Measurements from ENCODE around the gene MAPK1. TPM values are rescaled to one million over a fixed set of nuclear protein-coding genes. Genes with fewer than 3 reads are reported as not detected.
"Not testable (repeated sequence)": the region's sequence is repeated elsewhere in the genome, so short reads cannot be mapped to it uniquely, and the experiment has no call there.

The MAPK1 gene
- total RNA-seq, 1 donor from 2014 or later, result 150 TPM

DNA sequence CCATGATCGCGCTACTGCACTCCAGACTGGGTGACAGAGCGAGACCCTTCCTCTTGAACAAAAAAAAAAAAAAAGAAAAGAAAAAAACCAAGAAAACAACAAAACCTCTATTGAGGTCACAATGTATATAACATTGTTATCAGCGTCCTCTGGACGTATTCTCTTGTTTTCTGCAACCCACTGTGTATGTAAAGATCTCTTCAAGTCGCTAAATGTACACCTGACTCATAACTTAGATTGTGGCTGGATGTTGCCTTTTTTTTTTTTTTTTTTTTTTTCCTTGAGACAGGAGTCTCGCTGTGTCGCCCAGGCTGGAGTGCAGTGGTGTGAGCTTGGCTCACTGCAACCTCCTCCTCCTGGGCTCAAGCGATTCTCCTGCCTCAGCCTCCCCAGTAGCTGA lies 130.5 kb downstream of the MAPK1 start:
- intact Hi-C loops (cut with micrococcal nuclease), result loop anchor here (5.0 to 10.0 kb wide), 2 partner anchors 58 to 80 kb away; no protein-coding TSS in a partner anchor

DNA sequence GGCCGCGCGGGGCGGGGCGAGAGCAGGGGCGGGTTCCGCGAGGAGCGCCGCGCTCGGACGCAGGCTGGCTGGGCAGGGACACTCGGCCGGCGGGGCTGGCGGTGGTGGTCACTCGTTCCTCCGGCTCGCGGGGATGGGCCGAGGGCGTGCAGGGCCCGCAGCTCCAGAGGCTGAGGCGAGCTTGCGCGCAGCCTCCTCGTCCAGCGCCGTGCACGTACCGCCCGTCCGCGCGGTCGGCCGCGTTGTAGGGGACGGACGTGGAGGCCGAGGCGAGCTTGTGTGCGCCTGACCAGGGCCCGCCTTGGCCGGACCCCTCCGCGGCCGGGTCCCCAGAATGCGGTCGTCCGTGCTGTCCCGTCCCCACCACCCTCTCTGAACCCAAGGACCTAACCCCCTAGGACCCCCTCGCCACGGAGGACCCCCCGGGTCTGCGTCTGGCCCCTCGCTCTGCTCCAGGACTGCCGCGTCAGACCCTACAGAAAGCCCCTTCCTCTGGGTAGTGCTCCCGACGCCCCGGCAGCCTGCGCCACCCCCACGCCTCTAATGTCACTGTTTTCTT lies 131.3 kb downstream of the MAPK1 start:
- Mint-ChIP-seq H3K4me1 (ENCODE audit: low read depth) (peaks cover 18% of the 10 kb centered on the region), H3K36me3 (ENCODE audit: low read depth) (peaks cover 4% of the 10 kb centered on the region), H3K9me3 (no peaks in the 10 kb centered on the region), H3K4me3 (ENCODE audit: low read depth) (no peak overlapping the region), H3K27me3 (ENCODE audit: low read depth) (peaks cover 11% of the 10 kb centered on the region), H3K27ac (no peak overlapping the region)
- intact Hi-C loops (cut with micrococcal nuclease), result loop anchor here (5.0 to 10.0 kb wide), 2 partner anchors 59 to 81 kb away; no protein-coding TSS in a partner anchor
- DNase-seq (ENCODE audit: low spot score), result no peak

More for the DNA sequence above, 130.5 kb downstream of the MAPK1 start:
- peaks cover 4% of the 10 kb centered on the region for H3K36me3 Mint-ChIP-seq (ENCODE audit: low read depth)
- peaks cover 18% of the 10 kb centered on the region for H3K4me1 Mint-ChIP-seq (ENCODE audit: low read depth)
- H3K9me3 Mint-ChIP-seq, result no peaks in the 10 kb centered on the region
- DNase-seq (ENCODE audit: low spot score), result no peak
- H3K27me3 Mint-ChIP-seq (ENCODE audit: low read depth), result peaks cover 14% of the 10 kb centered on the region
- no peak overlapping the region for H3K4me3 Mint-ChIP-seq (ENCODE audit: low read depth)
- H3K27ac Mint-ChIP-seq, result no peak overlapping the region

DNA sequence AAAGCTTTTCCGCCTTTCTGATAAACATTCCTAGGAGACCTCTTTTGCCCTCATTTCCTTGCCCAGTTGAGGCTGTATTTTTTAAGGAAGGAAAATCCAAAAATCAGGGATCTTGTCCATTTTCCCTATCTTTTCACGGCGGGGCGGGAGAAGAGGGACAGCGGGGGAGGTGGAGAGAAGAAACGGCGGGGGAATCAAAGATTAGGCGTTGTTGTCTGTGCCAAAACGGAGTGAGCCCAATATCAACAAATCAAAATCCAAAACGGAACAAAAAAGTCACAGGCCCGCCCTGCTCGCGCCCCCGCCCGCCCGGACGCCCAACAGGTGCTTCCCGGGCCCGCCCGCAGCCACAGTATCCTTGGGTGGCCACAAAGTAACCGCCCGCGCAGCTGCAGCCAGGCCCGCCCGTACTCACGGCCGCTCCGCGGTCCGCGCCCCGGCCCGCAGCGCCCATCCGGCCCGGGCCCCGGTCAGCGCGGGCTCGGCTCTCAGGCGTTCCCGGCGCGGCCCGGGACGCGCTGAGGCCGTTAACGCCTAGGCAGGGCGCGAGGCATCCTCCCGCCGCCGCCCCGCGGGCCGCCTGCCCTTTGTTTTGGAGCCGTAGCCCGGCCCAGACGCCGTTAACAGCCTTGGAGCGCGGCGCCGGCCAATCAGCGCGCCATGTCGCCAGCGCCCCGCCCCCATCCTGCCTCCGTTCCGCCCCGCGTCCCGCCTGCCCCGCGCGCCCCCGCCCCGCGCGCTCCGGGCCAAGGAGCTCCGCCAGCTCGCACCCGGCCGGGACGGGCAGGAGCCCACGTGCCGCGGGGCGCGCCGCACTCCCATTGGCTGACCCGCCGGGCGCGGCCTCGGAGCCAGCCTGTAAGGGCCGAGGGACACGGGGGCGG lies 132.0 kb downstream of the MAPK1 start, which contains the start of gene YPEL1:
Gene YPEL1 (minus strand): TSS at position 595 of the 884 bp plus-strand sequence. CDS start 25,050 bp downstream, outside the sequence.
- intact Hi-C loops (cut with micrococcal nuclease), result loop anchor here (2.0 to 10.0 kb wide), 3 partner anchors 59 to 131 kb away; partner anchors contain the start of gene MAPK1
- Mint-ChIP-seq H3K27ac (peak within 1 kb of the TSS; percentile 84), H3K4me1 (ENCODE audit: low read depth) (peaks cover 18% of the 10 kb centered on the region), H3K9me3 (no peaks in the 10 kb centered on the region), H3K27me3 (ENCODE audit: low read depth) (peaks cover 10% of the 10 kb centered on the region), H3K36me3 (ENCODE audit: low read depth) (peaks cover 4% of the 10 kb centered on the region), H3K4me3 (ENCODE audit: low read depth) (peak within 1 kb of the TSS; percentile 86)
- peak; percentile 96 for DNase-seq (ENCODE audit: low spot score)

DNA sequence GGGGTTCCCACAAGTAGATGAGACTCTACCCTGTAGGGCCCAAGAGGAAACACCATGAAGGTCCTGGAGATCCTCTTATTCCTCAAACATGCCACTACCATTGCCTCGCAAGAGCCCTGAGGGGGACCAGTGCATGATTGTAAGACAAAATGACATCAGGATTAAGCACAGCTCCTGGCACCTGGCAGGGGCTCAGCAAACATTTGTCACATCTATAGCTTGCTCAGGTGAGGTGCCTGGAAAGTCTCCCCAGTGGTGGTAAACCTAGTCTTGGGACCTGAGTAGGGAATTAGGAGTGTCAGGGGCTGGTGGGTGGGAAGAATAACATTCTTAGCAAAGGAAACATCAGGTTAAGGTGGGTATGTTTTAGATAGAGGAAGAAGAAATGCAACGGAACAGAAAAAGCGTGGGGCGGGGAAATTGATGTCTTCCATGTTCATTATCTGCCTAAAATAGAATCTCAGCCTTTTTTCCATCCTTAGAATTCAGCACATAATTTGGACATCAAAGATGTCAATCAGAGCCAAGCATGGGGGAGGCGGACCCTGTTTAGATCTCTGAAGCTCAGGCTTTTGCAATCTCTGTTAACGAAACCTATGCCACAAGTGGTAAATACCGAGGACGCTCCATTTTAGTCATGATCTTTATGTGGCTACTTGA lies 132.8 kb downstream of the MAPK1 start:
- Mint-ChIP-seq H3K36me3 (ENCODE audit: low read depth) (peaks cover 4% of the 10 kb centered on the region), H3K27me3 (ENCODE audit: low read depth) (peaks cover 7% of the 10 kb centered on the region), H3K4me1 (ENCODE audit: low read depth) (peaks cover 18% of the 10 kb centered on the region), H3K9me3 (no peaks in the 10 kb centered on the region), H3K4me3 (ENCODE audit: low read depth) (peak overlapping the region; percentile 86), H3K27ac (peak overlapping the region; percentile 84)
- DNase-seq (ENCODE audit: low spot score), result no peak
- intact Hi-C loops (cut with micrococcal nuclease), result loop anchor here (2.0 to 10.0 kb wide), 3 partner anchors 60 to 132 kb away; partner anchors contain the start of gene MAPK1

DNA sequence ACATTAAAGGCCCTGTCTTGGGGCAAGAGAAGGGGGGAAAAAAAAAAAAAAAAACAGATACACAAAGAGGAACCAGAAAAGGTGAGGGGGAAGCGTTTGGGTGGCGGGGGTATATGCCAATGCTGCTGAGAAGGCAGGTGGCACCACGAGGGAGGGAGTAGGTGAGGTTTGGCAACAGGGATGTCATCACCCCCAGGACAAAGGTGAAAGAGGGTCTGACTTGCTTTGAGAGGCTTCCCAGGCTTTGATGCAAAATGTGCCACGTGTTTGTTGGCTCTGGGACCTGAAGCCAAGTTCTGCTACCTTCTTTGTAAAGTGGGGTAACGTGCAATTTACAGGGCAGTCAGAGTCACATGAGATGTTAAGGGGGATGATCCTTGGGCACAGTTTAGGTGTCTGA lies 135.9 kb downstream of the MAPK1 start:
- H3K27ac Mint-ChIP-seq, result no peak overlapping the region
- no peaks in the 10 kb centered on the region for H3K9me3 Mint-ChIP-seq
- H3K27me3 Mint-ChIP-seq (ENCODE audit: low read depth), result peaks cover 2% of the 10 kb centered on the region
- H3K4me3 Mint-ChIP-seq (ENCODE audit: low read depth), result no peak overlapping the region
- peaks cover 4% of the 10 kb centered on the region for H3K36me3 Mint-ChIP-seq (ENCODE audit: low read depth)
- peaks cover 21% of the 10 kb centered on the region for H3K4me1 Mint-ChIP-seq (ENCODE audit: low read depth)
- DNase-seq (ENCODE audit: low spot score), result no peak
- intact Hi-C loops (cut with micrococcal nuclease), result loop anchor here (10.0 kb wide), 1 partner anchor 63 kb away; no protein-coding TSS in a partner anchor

DNA sequence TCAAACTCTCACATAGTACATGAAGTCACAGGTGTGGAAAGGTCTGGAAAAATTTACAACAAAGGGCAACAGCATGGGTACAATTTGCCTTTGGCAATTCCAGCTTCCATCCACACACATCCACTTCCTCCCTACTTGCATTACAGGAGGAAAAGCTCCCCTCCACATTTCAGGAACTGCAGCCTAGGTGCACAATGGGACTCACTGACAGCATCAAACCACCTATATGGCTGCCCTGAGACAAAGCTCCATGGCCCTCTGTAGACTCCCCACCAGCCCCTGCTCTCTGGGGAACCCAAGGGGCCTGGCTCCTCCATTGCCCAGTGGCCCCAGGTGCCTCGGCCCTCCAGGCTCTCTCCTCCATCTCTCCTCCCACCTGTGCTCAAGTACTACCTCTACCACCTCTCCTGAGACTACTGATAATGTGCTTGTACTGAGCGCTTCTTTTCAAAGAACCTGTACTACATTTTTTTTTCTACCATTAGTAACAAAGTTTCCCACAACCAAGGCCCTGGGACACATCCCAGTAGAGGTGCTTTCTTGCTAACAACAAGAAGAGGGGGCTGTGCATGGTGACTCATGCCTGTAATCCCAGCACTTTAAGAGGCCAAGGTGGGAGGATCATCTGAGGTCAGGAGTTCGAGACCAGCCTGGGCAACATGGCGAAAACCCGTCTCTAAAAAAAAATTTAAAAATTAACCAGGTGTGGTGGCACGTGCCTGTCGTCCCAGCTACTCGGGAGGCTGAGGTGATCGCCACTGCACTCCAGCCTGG lies 136.7 kb downstream of the MAPK1 start:
- H3K4me3 Mint-ChIP-seq (ENCODE audit: low read depth), result no peak overlapping the region
- peaks cover 2% of the 10 kb centered on the region for H3K27me3 Mint-ChIP-seq (ENCODE audit: low read depth)
- intact Hi-C loops (cut with micrococcal nuclease), result loop anchor here (10.0 kb wide), 1 partner anchor 64 kb away; no protein-coding TSS in a partner anchor
- peaks cover 4% of the 10 kb centered on the region for H3K36me3 Mint-ChIP-seq (ENCODE audit: low read depth)
- H3K4me1 Mint-ChIP-seq (ENCODE audit: low read depth), result peaks cover 21% of the 10 kb centered on the region
- H3K27ac Mint-ChIP-seq, result no peak overlapping the region
- no peak for DNase-seq (ENCODE audit: low spot score)
- H3K9me3 Mint-ChIP-seq, result no peaks in the 10 kb centered on the region

DNA sequence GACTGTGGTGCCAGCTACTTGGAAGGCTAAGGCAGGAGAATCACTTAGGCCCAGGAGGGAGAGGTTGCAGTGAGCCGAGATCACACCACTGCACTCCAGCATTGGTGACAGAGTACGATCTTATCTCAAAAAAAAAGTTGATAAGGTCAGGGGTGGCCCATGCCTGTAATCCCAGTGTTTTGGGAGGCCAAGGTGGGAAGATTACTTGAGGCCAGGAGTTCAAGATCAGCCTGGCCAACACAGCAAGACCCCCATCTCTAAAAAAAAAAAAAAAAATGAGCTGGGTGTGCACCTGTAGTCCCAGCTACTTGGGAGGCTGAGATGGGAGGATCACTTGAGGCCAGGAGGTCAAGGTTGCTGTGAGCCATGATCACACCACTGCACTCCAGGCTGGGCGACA lies 138.3 kb downstream of the MAPK1 start:
- H3K4me3 Mint-ChIP-seq (ENCODE audit: low read depth); intact Hi-C loops (cut with micrococcal nuclease); H3K36me3 Mint-ChIP-seq (ENCODE audit: low read depth); DNase-seq (ENCODE audit: low spot score); H3K27me3 Mint-ChIP-seq (ENCODE audit: low read depth); H3K9me3 Mint-ChIP-seq; H3K27ac Mint-ChIP-seq: not testable (repeated sequence)
- H3K4me1 Mint-ChIP-seq (ENCODE audit: low read depth), result peaks cover 12% of the 10 kb centered on the region

DNA sequence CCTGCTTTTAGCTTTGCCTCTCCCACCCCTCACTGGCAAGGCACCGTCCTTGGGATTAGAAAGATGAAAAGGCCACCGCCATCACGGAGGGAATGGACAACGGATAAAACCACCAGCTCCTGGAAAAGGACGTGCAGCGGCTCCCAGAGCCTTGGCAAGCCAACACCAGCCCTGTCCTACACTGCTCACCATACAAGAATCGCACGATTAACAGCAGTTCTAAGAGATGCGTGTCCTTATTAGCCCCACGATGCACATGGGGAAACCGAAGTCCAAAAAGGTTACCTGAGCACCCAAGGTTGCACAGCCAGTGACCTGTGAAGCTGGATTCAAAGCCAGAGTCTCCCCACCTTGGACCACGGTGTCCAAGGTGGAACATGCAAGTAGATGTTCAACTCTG lies 139.2 kb downstream of the MAPK1 start:
- intact Hi-C loops (cut with micrococcal nuclease), result no loop called here
- Mint-ChIP-seq H3K27me3 (ENCODE audit: low read depth) (peaks cover 2% of the 10 kb centered on the region), H3K9me3 (no peaks in the 10 kb centered on the region), H3K27ac (no peak overlapping the region), H3K36me3 (ENCODE audit: low read depth) (peaks cover 1% of the 10 kb centered on the region), H3K4me1 (ENCODE audit: low read depth) (peaks cover 6% of the 10 kb centered on the region), H3K4me3 (ENCODE audit: low read depth) (no peak overlapping the region)
- no peak for DNase-seq (ENCODE audit: low spot score)

DNA sequence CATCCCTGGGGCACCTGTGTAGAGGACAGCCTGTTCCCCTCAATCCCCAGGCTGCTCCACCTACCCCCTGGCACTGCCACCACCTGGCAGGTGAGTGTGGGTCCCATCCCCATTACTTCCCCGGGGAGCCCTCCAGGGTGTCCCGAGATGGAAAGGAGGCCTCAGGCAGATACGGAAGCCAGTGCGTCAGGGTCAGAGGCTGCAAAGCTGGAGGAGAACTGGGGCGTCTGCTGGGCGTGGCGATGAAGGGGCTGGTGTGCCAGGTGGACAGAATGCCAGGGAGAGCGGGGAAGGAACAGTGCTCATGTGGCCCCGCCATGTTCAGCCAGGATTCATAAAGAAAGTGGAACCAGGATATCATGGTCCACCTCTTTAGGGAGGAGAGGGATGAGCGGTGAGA lies 139.7 kb downstream of the MAPK1 start:
- no peaks in the 10 kb centered on the region for H3K9me3 Mint-ChIP-seq
- no peak for DNase-seq (ENCODE audit: low spot score)
- peaks cover 2% of the 10 kb centered on the region for H3K27me3 Mint-ChIP-seq (ENCODE audit: low read depth)
- intact Hi-C loops (cut with micrococcal nuclease), result no loop called here
- H3K4me3 Mint-ChIP-seq (ENCODE audit: low read depth), result no peak overlapping the region
- no peak overlapping the region for H3K27ac Mint-ChIP-seq
- peaks cover 6% of the 10 kb centered on the region for H3K4me1 Mint-ChIP-seq (ENCODE audit: low read depth)
- no peaks in the 10 kb centered on the region for H3K36me3 Mint-ChIP-seq (ENCODE audit: low read depth)

DNA sequence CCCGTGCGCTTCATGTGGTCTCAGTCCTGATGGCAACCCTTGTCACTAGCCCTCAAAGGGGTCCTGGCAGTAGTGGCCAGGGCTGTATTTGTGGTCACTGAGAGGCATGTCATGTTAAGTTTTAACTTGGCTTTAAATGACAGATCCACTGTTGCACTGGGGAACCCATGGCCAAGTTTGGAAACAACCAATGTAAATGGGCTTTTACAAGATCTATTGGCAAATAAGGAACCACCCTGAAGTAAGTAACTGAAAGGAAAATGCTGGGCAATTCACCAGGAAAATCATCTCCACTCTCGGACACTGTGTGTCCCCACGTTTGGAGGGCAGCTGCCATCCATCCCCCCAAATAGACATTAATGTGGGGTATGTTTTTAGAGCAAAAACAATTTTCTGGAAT lies 140.3 kb downstream of the MAPK1 start:
- Mint-ChIP-seq H3K27me3 (ENCODE audit: low read depth) (peaks cover 2% of the 10 kb centered on the region), H3K36me3 (ENCODE audit: low read depth) (no peaks in the 10 kb centered on the region), H3K4me3 (ENCODE audit: low read depth) (no peak overlapping the region), H3K4me1 (ENCODE audit: low read depth) (peaks cover 6% of the 10 kb centered on the region), H3K9me3 (no peaks in the 10 kb centered on the region), H3K27ac (no peak overlapping the region)
- intact Hi-C loops (cut with micrococcal nuclease), result no loop called here
- no peak for DNase-seq (ENCODE audit: low spot score)

DNA sequence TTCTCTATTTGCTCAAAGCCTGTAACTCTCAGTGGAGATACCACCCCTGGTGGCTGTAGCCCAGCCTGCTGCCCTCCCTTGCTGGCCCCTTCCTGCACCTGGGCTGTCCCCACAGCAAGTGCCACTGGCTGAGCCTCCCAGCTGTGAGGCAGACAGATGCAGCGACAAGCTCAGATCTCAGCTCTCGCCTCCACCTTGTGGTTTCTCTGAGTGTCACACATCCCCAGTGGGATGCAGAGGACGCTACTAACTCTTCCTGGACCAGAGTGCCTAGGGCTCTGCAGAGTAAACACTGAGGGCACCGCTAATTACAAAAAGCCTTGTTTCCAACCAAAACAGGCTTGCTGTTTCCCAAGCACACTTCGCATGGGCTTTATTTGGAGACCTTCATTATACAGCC lies 140.8 kb downstream of the MAPK1 start:
- H3K4me3 Mint-ChIP-seq (ENCODE audit: low read depth), result no peak overlapping the region
- H3K36me3 Mint-ChIP-seq (ENCODE audit: low read depth), result no peaks in the 10 kb centered on the region
- H3K27ac Mint-ChIP-seq, result no peak overlapping the region
- H3K27me3 Mint-ChIP-seq (ENCODE audit: low read depth), result peaks cover 2% of the 10 kb centered on the region
- H3K9me3 Mint-ChIP-seq, result no peaks in the 10 kb centered on the region
- DNase-seq (ENCODE audit: low spot score), result peak; percentile 24
- intact Hi-C loops (cut with micrococcal nuclease), result no loop called here
- H3K4me1 Mint-ChIP-seq (ENCODE audit: low read depth), result peaks cover 6% of the 10 kb centered on the region
